Bronchial smooth muscle cell (primary cell): ENCODE results near the gene ATP11B. TPM values are rescaled to one million over a fixed set of nuclear protein-coding genes. Genes with fewer than 3 reads are reported as not detected.

ENCODE experiments used
- total RNA-seq: library from RNA; depleted of rRNA; stranded (reverse); fragments of >200 nt; gene quantifications from 2 replicates; pipeline ENCODE4 v1.2.1, GENCODE V29; 2014

Gene ATP11B
- total RNA-seq = 40.4 and 46.0 TPM in 2 replicates

DNA sequence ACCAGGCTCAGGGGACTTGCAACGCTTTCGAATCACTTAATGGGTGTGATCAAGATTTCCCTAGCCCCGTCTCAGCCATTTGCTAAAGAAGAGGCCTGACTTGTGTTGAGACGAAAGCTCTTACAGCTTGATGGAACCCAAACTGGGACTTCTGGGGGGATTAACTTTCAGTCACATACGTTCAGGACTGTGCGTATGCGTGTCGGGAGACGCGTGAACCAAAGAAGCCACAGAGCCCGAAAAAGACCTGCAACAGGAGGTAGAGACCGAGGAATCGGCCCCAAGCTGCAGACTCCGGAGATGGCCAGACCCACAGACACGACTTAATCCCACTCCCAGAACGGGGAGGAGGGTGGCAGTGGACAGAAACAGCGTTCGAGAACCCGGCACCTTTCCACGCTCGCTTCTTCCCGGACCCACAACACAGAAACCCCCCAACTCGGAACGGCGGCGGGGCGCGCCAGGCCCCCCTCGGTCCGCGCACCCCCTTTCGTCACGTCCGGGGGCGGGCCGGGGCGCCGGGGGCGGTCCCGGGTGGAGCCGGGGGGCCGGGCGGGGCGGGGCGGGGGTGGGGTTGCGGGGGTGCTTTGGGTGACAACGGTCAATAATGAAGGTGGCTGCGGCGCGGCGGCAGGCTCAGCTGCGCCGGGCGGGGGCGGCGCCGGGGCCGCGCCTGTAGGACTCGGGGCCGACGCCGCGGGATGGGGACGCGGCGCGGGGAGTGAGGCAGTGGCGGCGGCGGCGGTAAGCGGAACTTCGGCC, at the start of gene ATP11B:
Gene ATP11B, plus strand, starts transcription at position 604 of the 762 bp plus-strand sequence. CDS start 256 bp downstream, outside the sequence.

Other genes with a start within 250 kb of the ATP11B start
- gene DCUN1D1, start 187.0 kb downstream of the ATP11B start, total RNA-seq = 27.9 and 34.4 TPM in 2 replicates